ENCODE data around the gene SMPD3. TPM values are rescaled to one million over a fixed set of nuclear protein-coding genes. Genes with fewer than 3 reads are reported as not detected.

The SMPD3 gene
- total and polyA plus RNA-seq, 9 of the 15 experiments (the other 6 are each of a cell fraction or from before 2014, with no cell fraction given), result 0.03 to 1.2 (median 0.18) TPM

DNA sequence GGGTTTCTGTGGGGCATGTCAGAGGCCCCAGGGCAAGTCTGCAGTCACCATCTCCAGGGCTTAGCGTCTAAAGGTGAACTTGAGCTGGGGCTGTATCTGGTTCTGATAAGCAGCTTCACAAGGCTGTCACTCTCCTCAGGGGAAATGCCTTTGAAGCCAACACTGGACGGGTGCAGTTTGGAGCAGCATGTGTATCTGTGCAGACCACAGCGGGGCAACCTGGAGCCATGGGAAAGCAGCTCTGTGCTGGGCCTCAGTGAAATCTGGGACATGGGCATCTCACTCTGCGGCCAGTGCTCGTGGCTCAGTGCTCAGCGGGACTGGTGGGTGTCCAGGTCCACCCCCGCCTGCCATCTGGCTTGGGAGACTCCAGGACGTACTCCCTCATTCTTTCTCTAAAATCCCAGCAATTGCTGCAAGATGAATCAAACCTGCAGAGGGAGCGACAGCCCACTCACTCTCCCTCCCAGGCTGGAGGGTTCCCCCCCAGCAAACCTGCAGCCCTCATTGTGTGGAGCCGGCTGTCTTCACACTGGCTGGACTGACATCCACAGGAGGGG lies 74.0 kb downstream of the SMPD3 start:
- Histone ChIP-seq H3K4me2 (ENCODE audit: insufficient read depth, low read length) (no peak overlapping the region), H3K4me1 (replicated peaks in 1 of 2; ENCODE audit: control insufficient read depth in 2 of 2, insufficient read depth in 2 of 2, low read length in 2 of 2) (peaks cover 12 to 36% of the 10 kb centered on the region in 2 experiments), H4K20me1 (replicated peaks; ENCODE audit: control insufficient read depth, insufficient read depth, low read length) (peaks cover 8% of the 10 kb centered on the region; the same call in 1 of the 2 replicates), H3K9me3 (replicated peaks; ENCODE audit: control insufficient read depth, insufficient read depth, low read depth, low read length) (no peaks in the 10 kb centered on the region), H3K9me1 (ENCODE audit: control insufficient read depth, insufficient read depth, low read length) (no peaks in the 10 kb centered on the region), H2AFZ (ENCODE audit: low read depth, low read length) (no peak overlapping the region), H3K79me2 (ENCODE audit: control insufficient read depth, insufficient read depth, low read length) (no peaks in the 10 kb centered on the region), H3K4me3 (no peak overlapping the region), H3K36me3 (ENCODE audit: control insufficient read depth, insufficient read depth, low read length) (no peaks in the 10 kb centered on the region), H3K27me3 (ENCODE audit: control insufficient read depth in 2 of 2, insufficient read depth in 2 of 2, low read length in 2 of 2) (peaks cover 48 to 65% of the 10 kb centered on the region in 2 experiments; a peak in 4 of 5 replicates), H3K9ac (ENCODE audit: insufficient read depth in 1 of 2, low read depth in 2 of 2, low read length in 2 of 2) (0 out of 4 replicates have a peak overlapping the region, but pooled peaks of 1 of the 2 experiments have one; percentile 37), H3K27ac (ENCODE audit: extremely low read depth, low read depth, low read length) (no peak overlapping the region)
- 3% methylated on average over 10 of the region's 10 CpGs for WGBS (ENCODE audit: insufficient coverage, low coverage, missing lambda C conversion rate)
- peak in 1 of 4 experiments; percentile 44 for DNase-seq (ENCODE audit: extremely low read depth in 1 of 4, low spot score in 3 of 4)
- CTCF ChIA-PET (ENCODE audit: low intra/inter-chr PET ratio), result no interaction called here
- no TSS peak for BruUV-seq (replicated peaks)
- ATAC-seq, result peak; percentile 67
- POLR2A ChIA-PET, result no interaction called here
- TF ChIP-seq TRIM24 (IDR thresholded peaks at IDR 0.05) (no peak), MEIS2 (IDR thresholded peaks at IDR 0.05; ENCODE audit: partially characterized antibody) (peak; percentile 4), CHD2 (IDR thresholded peaks at IDR 0.05; ENCODE audit: low read depth, low read length) (no peak), RAD21 (CRISPR knock-in tag; conservative IDR thresholded peaks at IDR 0.05 in 1 of 2, IDR thresholded peaks at IDR 0.05 in 1 of 2) (peak in 1 of 2 experiments; percentile 6; a peak in 1 of 4 replicates), SMAD1 (IDR thresholded peaks at IDR 0.05; ENCODE audit: low read depth, low read length, partially characterized antibody) (no peak), CBFB (CRISPR knock-in tag; IDR thresholded peaks at IDR 0.05) (no peak), KLF6 (CRISPR knock-in tag; IDR thresholded peaks at IDR 0.05; ENCODE audit: borderline replicate concordance) (no peak), ARNT (IDR thresholded peaks at IDR 0.05) (no peak)
- TF ChIP-seq, protein P1, sequence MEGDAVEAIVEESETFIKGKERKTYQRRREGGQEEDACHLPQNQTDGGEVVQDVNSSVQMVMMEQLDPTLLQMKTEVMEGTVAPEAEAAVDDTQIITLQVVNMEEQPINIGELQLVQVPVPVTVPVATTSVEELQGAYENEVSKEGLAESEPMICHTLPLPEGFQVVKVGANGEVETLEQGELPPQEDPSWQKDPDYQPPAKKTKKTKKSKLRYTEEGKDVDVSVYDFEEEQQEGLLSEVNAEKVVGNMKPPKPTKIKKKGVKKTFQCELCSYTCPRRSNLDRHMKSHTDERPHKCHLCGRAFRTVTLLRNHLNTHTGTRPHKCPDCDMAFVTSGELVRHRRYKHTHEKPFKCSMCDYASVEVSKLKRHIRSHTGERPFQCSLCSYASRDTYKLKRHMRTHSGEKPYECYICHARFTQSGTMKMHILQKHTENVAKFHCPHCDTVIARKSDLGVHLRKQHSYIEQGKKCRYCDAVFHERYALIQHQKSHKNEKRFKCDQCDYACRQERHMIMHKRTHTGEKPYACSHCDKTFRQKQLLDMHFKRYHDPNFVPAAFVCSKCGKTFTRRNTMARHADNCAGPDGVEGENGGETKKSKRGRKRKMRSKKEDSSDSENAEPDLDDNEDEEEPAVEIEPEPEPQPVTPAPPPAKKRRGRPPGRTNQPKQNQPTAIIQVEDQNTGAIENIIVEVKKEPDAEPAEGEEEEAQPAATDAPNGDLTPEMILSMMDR (IDR thresholded peaks at IDR 0.05 in 2 of 3, conservative IDR thresholded peaks at IDR 0.05 in 1 of 3; ENCODE audit: insufficient read depth in 2 of 3, low read depth in 1 of 3, low read length in 3 of 3), result peak in 1 of 3 experiments; percentile 18; a peak in 1 of 6 replicates
- TF ChIP-seq, protein P2, sequence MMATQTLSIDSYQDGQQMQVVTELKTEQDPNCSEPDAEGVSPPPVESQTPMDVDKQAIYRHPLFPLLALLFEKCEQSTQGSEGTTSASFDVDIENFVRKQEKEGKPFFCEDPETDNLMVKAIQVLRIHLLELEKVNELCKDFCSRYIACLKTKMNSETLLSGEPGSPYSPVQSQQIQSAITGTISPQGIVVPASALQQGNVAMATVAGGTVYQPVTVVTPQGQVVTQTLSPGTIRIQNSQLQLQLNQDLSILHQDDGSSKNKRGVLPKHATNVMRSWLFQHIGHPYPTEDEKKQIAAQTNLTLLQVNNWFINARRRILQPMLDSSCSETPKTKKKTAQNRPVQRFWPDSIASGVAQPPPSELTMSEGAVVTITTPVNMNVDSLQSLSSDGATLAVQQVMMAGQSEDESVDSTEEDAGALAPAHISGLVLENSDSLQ (IDR thresholded peaks at IDR 0.05), result peak; percentile 70
- TF ChIP-seq, protein P3, sequence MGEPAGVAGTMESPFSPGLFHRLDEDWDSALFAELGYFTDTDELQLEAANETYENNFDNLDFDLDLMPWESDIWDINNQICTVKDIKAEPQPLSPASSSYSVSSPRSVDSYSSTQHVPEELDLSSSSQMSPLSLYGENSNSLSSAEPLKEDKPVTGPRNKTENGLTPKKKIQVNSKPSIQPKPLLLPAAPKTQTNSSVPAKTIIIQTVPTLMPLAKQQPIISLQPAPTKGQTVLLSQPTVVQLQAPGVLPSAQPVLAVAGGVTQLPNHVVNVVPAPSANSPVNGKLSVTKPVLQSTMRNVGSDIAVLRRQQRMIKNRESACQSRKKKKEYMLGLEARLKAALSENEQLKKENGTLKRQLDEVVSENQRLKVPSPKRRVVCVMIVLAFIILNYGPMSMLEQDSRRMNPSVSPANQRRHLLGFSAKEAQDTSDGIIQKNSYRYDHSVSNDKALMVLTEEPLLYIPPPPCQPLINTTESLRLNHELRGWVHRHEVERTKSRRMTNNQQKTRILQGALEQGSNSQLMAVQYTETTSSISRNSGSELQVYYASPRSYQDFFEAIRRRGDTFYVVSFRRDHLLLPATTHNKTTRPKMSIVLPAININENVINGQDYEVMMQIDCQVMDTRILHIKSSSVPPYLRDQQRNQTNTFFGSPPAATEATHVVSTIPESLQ (CRISPR knock-in tag; IDR thresholded peaks at IDR 0.05), result no peak
- TF ChIP-seq, protein P4, sequence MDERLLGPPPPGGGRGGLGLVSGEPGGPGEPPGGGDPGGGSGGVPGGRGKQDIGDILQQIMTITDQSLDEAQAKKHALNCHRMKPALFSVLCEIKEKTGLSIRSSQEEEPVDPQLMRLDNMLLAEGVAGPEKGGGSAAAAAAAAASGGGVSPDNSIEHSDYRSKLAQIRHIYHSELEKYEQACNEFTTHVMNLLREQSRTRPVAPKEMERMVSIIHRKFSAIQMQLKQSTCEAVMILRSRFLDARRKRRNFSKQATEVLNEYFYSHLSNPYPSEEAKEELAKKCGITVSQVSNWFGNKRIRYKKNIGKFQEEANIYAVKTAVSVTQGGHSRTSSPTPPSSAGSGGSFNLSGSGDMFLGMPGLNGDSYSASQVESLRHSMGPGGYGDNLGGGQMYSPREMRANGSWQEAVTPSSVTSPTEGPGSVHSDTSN (CRISPR knock-in tag; IDR thresholded peaks at IDR 0.05; ENCODE audit: low read depth), result no peak
- TF ChIP-seq, protein P4 (tag; conservative IDR thresholded peaks at IDR 0.05; ENCODE audit: low read depth), result 0 out of 2 replicates have a peak, but pooled peaks have one; percentile 15
- FAIRE-seq, result peak; percentile 67
- in situ Hi-C loops (cut with MboI), result no loop called here
- intact Hi-C loops (cut with micrococcal nuclease), result no loop called here
